ENCODE results near the gene SFTA2. TPM values are rescaled to one million over a fixed set of nuclear protein-coding genes. Genes with fewer than 3 reads are reported as not detected.

The SFTA2 gene
- total RNA-seq, 4 donors from 2014 or later: not detected

GRCh38 chr6:30894935-30895334, 37.0 kb downstream of the SFTA2 start:
- H3K27me3 ChIP-seq: no peaks in the 10 kb centered on the region
- intact Hi-C loops (cut with DNase I; ENCODE audit: low total_unique reads): no loop called here
- H3K9me3 ChIP-seq: no peaks in the 10 kb centered on the region
- no peak overlapping the region for H3K27ac ChIP-seq
- ATAC-seq (no peak), DNase-seq (no peak)
- H3K4me3 ChIP-seq: no peak overlapping the region
- no peaks in the 10 kb centered on the region for H3K4me1 ChIP-seq
- TF ChIP-seq CTCF (IDR thresholded peaks at IDR 0.05 in 4 of 5, conservative IDR thresholded peaks at IDR 0.05 in 1 of 5) (no peak), POLR2A (IDR thresholded peaks at IDR 0.05) (no peak)
- in situ Hi-C loops (cut with MboI; ENCODE audit: low sequenced_read_pairs in 4 of 4): loop anchor here in 1 of 4 donors (25.0 kb wide), 1 partner anchor 158 kb away; the partner anchor contains the start of genes FLOT1 and IER3
- H3K36me3 ChIP-seq: peaks cover 0 to 96% of the 10 kb centered on the region in 2 donors

GRCh38 chr6:30894381-30894780, 37.6 kb downstream of the SFTA2 start:
- DNase-seq: no peak
- H3K27me3 ChIP-seq: no peaks in the 10 kb centered on the region
- intact Hi-C loops (cut with DNase I; ENCODE audit: low total_unique reads): no loop called here
- no peak for ATAC-seq
- no peak overlapping the region for H3K27ac ChIP-seq
- no peak overlapping the region for H3K4me3 ChIP-seq
- H3K4me1 ChIP-seq: no peaks in the 10 kb centered on the region
- in situ Hi-C loops (cut with MboI; ENCODE audit: low sequenced_read_pairs in 4 of 4): loop anchor here in 1 of 4 donors (25.0 kb wide), 1 partner anchor 157 kb away; the partner anchor contains the start of genes FLOT1 and IER3
- TF ChIP-seq POLR2A (IDR thresholded peaks at IDR 0.05) (no peak), CTCF (IDR thresholded peaks at IDR 0.05 in 4 of 5, conservative IDR thresholded peaks at IDR 0.05 in 1 of 5) (no peak)
- no peaks in the 10 kb centered on the region for H3K9me3 ChIP-seq
- H3K36me3 ChIP-seq: peaks cover 0 to 99% of the 10 kb centered on the region in 2 donors

- ATAC-seq (no peak), DNase-seq (no peak)
- Histone ChIP-seq H3K27me3 (no peaks in the 10 kb centered on the region), H3K27ac (no peak overlapping the region), H3K4me1 (peaks cover 3 to 5% of the 10 kb centered on the region in 2 donors), H3K36me3 (peaks cover 0 to 98% of the 10 kb centered on the region in 2 donors), H3K4me3 (no peak overlapping the region), H3K9me3 (no peaks in the 10 kb centered on the region)
- intact Hi-C loops (cut with DNase I; ENCODE audit: low total_unique reads): no loop called here
- TF ChIP-seq POLR2A (IDR thresholded peaks at IDR 0.05) (no peak), CTCF (IDR thresholded peaks at IDR 0.05 in 4 of 5, conservative IDR thresholded peaks at IDR 0.05 in 1 of 5) (no peak)
- in situ Hi-C loops (cut with MboI; ENCODE audit: low sequenced_read_pairs in 4 of 4): loop anchor here in 1 of 4 donors (25.0 kb wide), 1 partner anchor 156 kb away; the partner anchor contains the start of genes FLOT1 and IER3
Measured at GRCh38 chr6:30893666-30894065, 38.3 kb downstream of the SFTA2 start.

- Histone ChIP-seq H3K9me3 (no peaks in the 10 kb centered on the region), H3K27ac (no peak overlapping the region), H3K4me1 (peaks cover 9 to 11% of the 10 kb centered on the region in 2 donors), H3K4me3 (no peak overlapping the region), H3K27me3 (no peaks in the 10 kb centered on the region), H3K36me3 (peaks cover 0 to 92% of the 10 kb centered on the region in 2 donors)
- in situ Hi-C loops (cut with MboI; ENCODE audit: low sequenced_read_pairs in 4 of 4): loop anchor here in 1 of 4 donors (25.0 kb wide), 1 partner anchor 156 kb away; the partner anchor contains the start of genes FLOT1 and IER3
- DNase-seq: no peak
- ATAC-seq: no peak
- TF ChIP-seq POLR2A (IDR thresholded peaks at IDR 0.05): no peak
- no peak for TF ChIP-seq CTCF (IDR thresholded peaks at IDR 0.05 in 4 of 5, conservative IDR thresholded peaks at IDR 0.05 in 1 of 5)
- intact Hi-C loops (cut with DNase I; ENCODE audit: low total_unique reads): no loop called here
Measured at GRCh38 chr6:30893001-30893591, 38.9 kb downstream of the SFTA2 start.

Data from gastrocnemius medialis (tissue), 4 donors.